H1 (cell line): ENCODE measurements around the gene DNAJC21.

Experiments
- BCL11A ChIP-seq, 2 experiments: IDR thresholded peaks; one replicate each; pipeline ENCODE4 v1.6.1; 2011; ENCODE audit warnings: low read depth in 2 of 2, low read length in 2 of 2, mild to moderate bottlenecking in 2 of 2
- BRCA1 ChIP-seq: IDR thresholded peaks from 2 replicates; pipeline ENCODE4 v1.6.1; 2012; ENCODE audit warnings: low read depth, low read length, improper control_type of control experiment
- CBX8 ChIP-seq: fragments of 300-800, 300-1000 bp; sonication (generic); IDR thresholded peaks from 2 replicates; pipeline ENCODE4 v1.7.1; 2016; ENCODE audit warnings: low read depth, low read length, borderline replicate concordance
- JUN ChIP-seq: IDR thresholded peaks from 2 replicates; pipeline ENCODE4 v1.6.1; 2011; ENCODE audit warnings: low read depth, mild to moderate bottlenecking, improper control_type of control experiment, low read length
- POLR2A ChIP-seq, 2 experiments: IDR thresholded peaks; 1 replicate in 1 of 2; 2 replicates in 1 of 2; pipeline ENCODE4 v1.6.1; 2011; ENCODE audit warnings: low read depth in 2 of 2, low read length in 2 of 2, mild to moderate bottlenecking in 2 of 2; ENCODE audit errors: control extremely low read depth in 1 of 2
- SP1 ChIP-seq: IDR thresholded peaks from 2 replicates; pipeline ENCODE4 v1.6.1; 2011; ENCODE audit warnings: low read depth, low read length
- TBP ChIP-seq: IDR thresholded peaks from 2 replicates; pipeline ENCODE4 v1.6.1; 2011; ENCODE audit warnings: low read depth, low read length, improper control_type of control experiment

- TF ChIP-seq CBX8 (no peak), BRCA1 (no peak), SP1 (no peak), POLR2A (IDR thresholded peaks at IDR 0.05; ENCODE audit: control extremely low read depth in 1 of 2, low read depth in 2 of 2, low read length in 2 of 2) (no peak), BCL11A (IDR thresholded peaks at IDR 0.05; ENCODE audit: low read depth in 2 of 2, low read length in 2 of 2) (no peak), JUN (no peak), TBP (no peak)
These were observed 13.5 kb upstream of the DNAJC21 start for GRCh38 chr5:34915856-34916192.
